Mesothelial cell of epicardium (in vitro differentiated cells): ENCODE measurements around the gene FMN2. TPM values are rescaled to one million over a fixed set of nuclear protein-coding genes. Genes with fewer than 3 reads are reported as not detected.

ENCODE experiments used
- DNase-seq, 2 experiments: peaks; one replicate each; pipeline ENCODE4 v3.0.0; 2021; ENCODE audit warnings: low spot score in 2 of 2; ENCODE audit not compliant: unreplicated experiment in 2 of 2
- H3K27ac Mint-ChIP-seq: 2 replicates; pipeline ENCODE4 v1.8.0; 2021; ENCODE audit warnings: mixed read lengths
- H3K27me3 Mint-ChIP-seq: 2 replicates; pipeline ENCODE4 v1.8.0; 2021; ENCODE audit warnings: low read depth, mixed read lengths
- H3K36me3 Mint-ChIP-seq: 2 replicates; pipeline ENCODE4 v1.8.0; 2021; ENCODE audit warnings: mixed read lengths
- H3K4me1 Mint-ChIP-seq: 2 replicates; pipeline ENCODE4 v1.8.0; 2021; ENCODE audit warnings: mixed read lengths
- H3K4me3 Mint-ChIP-seq: 2 replicates; pipeline ENCODE4 v1.8.0; 2021; ENCODE audit warnings: mild to moderate bottlenecking, moderate library complexity, mixed read lengths
- H3K9me3 Mint-ChIP-seq: 2 replicates; pipeline ENCODE4 v1.8.0; 2021; ENCODE audit warnings: mixed read lengths
- total RNA-seq: library from RNA; stranded (reverse); gene quantifications from 3 replicates; pipeline ENCODE4 v1.2.1, GENCODE V29; 2021
- TF ChIP-seq, protein P1 (sequence below): fragments of 200-600 bp; sonication (generic); IDR thresholded peaks from one replicate; pipeline ENCODE4 v1.5.0; 2021; ENCODE audit warnings: antibody characterized with exemption; ENCODE audit not compliant: unreplicated experiment

The FMN2 gene
- total RNA-seq, 1 donor from 2014 or later = 0.54 TPM

DNA sequence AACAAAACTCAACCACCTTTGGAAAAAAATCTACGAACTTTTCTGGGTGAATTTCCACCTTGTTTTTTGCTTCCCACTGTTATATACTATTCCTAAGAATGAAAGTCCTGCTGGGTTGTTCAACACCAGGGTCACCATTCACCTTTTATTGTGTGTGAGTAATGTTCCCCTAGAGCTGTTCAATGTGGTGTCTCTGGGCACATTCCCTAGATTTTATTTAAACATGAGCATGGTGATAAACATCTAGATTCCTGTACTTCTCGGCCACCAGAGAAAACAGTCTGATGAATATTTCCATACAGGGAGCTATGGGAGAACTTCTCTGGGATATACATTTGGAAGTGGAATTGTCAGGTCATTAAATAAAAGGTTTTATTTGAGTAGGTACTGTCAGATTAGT is 13.0 kb downstream of the FMN2 start:
- H3K9me3 Mint-ChIP-seq = no peaks in the 10 kb centered on the region
- peaks cover 43% of the 10 kb centered on the region for H3K27me3 Mint-ChIP-seq
- H3K4me3 Mint-ChIP-seq = no peak overlapping the region
- no peak for DNase-seq
- no peaks in the 10 kb centered on the region for H3K36me3 Mint-ChIP-seq
- no peaks in the 10 kb centered on the region for H3K4me1 Mint-ChIP-seq
- no peak overlapping the region for H3K27ac Mint-ChIP-seq
- TF ChIP-seq, protein P1, sequence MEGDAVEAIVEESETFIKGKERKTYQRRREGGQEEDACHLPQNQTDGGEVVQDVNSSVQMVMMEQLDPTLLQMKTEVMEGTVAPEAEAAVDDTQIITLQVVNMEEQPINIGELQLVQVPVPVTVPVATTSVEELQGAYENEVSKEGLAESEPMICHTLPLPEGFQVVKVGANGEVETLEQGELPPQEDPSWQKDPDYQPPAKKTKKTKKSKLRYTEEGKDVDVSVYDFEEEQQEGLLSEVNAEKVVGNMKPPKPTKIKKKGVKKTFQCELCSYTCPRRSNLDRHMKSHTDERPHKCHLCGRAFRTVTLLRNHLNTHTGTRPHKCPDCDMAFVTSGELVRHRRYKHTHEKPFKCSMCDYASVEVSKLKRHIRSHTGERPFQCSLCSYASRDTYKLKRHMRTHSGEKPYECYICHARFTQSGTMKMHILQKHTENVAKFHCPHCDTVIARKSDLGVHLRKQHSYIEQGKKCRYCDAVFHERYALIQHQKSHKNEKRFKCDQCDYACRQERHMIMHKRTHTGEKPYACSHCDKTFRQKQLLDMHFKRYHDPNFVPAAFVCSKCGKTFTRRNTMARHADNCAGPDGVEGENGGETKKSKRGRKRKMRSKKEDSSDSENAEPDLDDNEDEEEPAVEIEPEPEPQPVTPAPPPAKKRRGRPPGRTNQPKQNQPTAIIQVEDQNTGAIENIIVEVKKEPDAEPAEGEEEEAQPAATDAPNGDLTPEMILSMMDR = no peak

DNA sequence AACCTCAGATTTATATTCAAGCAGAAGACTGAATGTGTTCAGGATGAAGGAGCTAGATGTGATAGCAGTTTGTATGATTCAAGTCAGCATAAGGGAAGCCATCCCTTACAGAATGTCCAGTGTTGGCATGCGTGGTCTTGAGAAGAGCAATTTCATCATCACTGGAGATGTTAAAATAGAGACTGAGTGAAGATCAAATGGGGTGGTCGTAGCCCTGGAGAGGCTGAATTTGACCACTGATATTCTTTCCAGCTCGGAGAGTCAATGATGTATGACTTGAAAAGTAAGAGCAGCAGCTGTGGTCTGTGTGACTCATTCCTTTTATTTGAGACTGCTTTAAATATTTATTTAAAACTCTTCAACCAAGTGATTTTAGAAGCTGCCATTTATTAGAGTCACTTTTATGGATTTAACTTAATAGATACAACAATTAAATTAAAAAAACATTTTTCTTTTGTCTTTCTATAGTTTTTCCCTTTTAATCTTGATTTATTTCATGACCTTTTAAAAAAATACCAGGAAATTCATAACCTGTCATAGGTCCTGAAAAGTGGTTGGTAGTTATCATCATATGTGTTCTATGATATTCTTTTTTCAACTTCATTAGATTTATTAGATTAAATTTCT is 15.5 kb downstream of the FMN2 start:
- no peak overlapping the region for H3K27ac Mint-ChIP-seq
- TF ChIP-seq, protein P1 = no peak
- H3K9me3 Mint-ChIP-seq = no peaks in the 10 kb centered on the region
- DNase-seq = no peak
- peaks cover 25% of the 10 kb centered on the region for H3K27me3 Mint-ChIP-seq
- H3K36me3 Mint-ChIP-seq = no peaks in the 10 kb centered on the region
- H3K4me1 Mint-ChIP-seq = no peaks in the 10 kb centered on the region
- H3K4me3 Mint-ChIP-seq = no peak overlapping the region

GRCh38 chr1:240109130-240109529 is 17.4 kb downstream of the FMN2 start:
- TF ChIP-seq, protein P1 = no peak
- H3K27ac Mint-ChIP-seq = no peak overlapping the region
- no peak for DNase-seq
- no peaks in the 10 kb centered on the region for H3K36me3 Mint-ChIP-seq
- H3K4me3 Mint-ChIP-seq = no peak overlapping the region
- peaks cover 16% of the 10 kb centered on the region for H3K27me3 Mint-ChIP-seq
- H3K4me1 Mint-ChIP-seq = no peaks in the 10 kb centered on the region
- no peaks in the 10 kb centered on the region for H3K9me3 Mint-ChIP-seq

GRCh38 chr1:240109920-240110636 is 18.4 kb downstream of the FMN2 start:
- no peak overlapping the region for H3K27ac Mint-ChIP-seq
- TF ChIP-seq, protein P1 = no peak

DNA sequence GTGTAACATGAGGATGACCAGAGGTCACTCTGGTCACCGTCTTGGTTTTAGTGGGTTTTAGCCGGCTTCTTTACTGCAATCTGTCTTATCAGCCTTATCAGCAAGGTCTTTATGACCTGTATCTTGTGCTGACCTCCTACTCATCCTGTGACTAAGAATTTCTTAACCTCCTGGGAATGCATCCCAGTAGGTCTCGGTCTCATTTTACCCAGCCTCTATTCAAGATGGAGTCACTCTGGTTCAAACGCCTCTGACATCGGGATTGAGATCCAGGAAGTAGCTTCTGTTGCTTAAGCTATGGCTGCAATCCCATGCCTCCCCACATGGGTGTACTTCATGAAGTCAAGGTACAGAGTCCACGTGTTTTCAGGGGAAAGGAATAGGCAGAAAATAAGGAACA is 19.9 kb downstream of the FMN2 start:
- H3K27ac Mint-ChIP-seq = no peak overlapping the region
- TF ChIP-seq, protein P1 = no peak
- no peaks in the 10 kb centered on the region for H3K9me3 Mint-ChIP-seq
- H3K4me3 Mint-ChIP-seq = no peak overlapping the region
- H3K4me1 Mint-ChIP-seq = no peaks in the 10 kb centered on the region
- no peaks in the 10 kb centered on the region for H3K36me3 Mint-ChIP-seq
- peaks cover 9% of the 10 kb centered on the region for H3K27me3 Mint-ChIP-seq
- DNase-seq = no peak

More at GRCh38 chr1:240109920-240110636, 18.4 kb downstream of the FMN2 start:
- Mint-ChIP-seq H3K36me3 (no peaks in the 10 kb centered on the region), H3K27me3 (peaks cover 13% of the 10 kb centered on the region), H3K9me3 (no peaks in the 10 kb centered on the region), H3K4me1 (no peaks in the 10 kb centered on the region), H3K4me3 (no peak overlapping the region)
- DNase-seq = no peak
